ENCODE measurements around the gene SPEN. TPM values are rescaled to one million over a fixed set of nuclear protein-coding genes. Genes with fewer than 3 reads are reported as not detected.
"Not testable (repeated sequence)": the region's sequence is repeated elsewhere in the genome, so short reads cannot be mapped to it uniquely, and the experiment has no call there.

SPEN gene
- total RNA-seq, 3 donors from 2014 or later = 48.7 to 60.3 (median 50.6) TPM

GRCh38 chr1:15975805-15976680, 128.5 kb downstream of the SPEN start, which contains the start of gene ZBTB17:
Gene ZBTB17, minus strand, starts transcription at chr1:15976101. Its CDS starts 27,606 bp downstream, at chr1:15948495.
- peaks cover 13% of the 10 kb centered on the region for H3K4me1 ChIP-seq (ENCODE audit: low read depth)
- H3K4me3 ChIP-seq = peak within 1 kb of the TSS; percentile 61
- intact Hi-C loops (cut with DNase I, micrococcal nuclease) = no loop called here
- no peaks in the 10 kb centered on the region for H3K36me3 ChIP-seq (ENCODE audit: low read depth)
- peak; percentile 99 for ATAC-seq
- peak; percentile 95 to 96 (median 96) for DNase-seq
- TF ChIP-seq, protein P1, sequence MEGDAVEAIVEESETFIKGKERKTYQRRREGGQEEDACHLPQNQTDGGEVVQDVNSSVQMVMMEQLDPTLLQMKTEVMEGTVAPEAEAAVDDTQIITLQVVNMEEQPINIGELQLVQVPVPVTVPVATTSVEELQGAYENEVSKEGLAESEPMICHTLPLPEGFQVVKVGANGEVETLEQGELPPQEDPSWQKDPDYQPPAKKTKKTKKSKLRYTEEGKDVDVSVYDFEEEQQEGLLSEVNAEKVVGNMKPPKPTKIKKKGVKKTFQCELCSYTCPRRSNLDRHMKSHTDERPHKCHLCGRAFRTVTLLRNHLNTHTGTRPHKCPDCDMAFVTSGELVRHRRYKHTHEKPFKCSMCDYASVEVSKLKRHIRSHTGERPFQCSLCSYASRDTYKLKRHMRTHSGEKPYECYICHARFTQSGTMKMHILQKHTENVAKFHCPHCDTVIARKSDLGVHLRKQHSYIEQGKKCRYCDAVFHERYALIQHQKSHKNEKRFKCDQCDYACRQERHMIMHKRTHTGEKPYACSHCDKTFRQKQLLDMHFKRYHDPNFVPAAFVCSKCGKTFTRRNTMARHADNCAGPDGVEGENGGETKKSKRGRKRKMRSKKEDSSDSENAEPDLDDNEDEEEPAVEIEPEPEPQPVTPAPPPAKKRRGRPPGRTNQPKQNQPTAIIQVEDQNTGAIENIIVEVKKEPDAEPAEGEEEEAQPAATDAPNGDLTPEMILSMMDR (IDR thresholded peaks at IDR 0.05) = no peak
- H3K9me3 ChIP-seq = no peaks in the 10 kb centered on the region

DNA sequence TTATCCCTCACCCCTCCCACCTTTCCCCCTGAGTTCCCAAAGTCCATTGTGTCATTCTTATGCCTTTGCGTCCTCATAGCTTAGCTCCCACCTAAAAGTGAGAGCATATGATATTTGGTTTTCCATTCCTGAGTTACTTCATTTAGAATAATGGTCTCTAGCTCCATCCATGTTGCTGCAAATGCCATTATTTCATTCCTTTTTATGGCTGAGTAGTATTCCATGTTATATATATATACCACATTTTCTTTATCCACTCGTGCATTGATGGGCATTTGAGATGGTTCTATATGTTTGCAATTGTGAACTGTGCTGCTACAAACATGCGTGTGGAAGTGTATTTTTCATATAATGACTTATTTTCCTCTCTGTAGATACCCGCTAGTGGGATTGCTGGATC, 130.4 kb downstream of the SPEN start:
- H3K4me3 ChIP-seq; intact Hi-C loops (cut with DNase I, micrococcal nuclease); H3K36me3 ChIP-seq (ENCODE audit: low read depth); ATAC-seq; DNase-seq; H3K9me3 ChIP-seq: not testable (repeated sequence)
- H3K4me1 ChIP-seq (ENCODE audit: low read depth) = peaks cover 13% of the 10 kb centered on the region

DNA sequence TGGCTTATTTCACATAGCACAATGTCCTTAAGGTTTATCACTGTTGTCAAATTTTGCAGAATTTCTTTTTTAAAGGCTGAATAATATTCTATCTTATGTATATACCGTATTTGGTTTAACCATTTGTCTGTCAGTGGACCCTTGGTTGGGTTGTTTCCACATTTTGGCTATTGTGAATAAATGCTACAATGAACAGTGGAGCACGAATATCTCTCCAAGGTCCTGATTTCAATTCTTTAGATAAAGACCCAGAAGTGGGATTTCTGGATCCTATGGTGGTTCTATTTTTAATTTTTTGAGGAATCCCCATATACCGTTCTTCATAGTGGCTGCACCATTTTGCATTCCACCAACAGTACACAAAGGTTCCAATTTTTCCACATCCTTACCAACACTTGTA, 134.2 kb downstream of the SPEN start:
- TF ChIP-seq, protein P1 (IDR thresholded peaks at IDR 0.05) = no peak
- Histone ChIP-seq H3K9me3 (no peaks in the 10 kb centered on the region), H3K36me3 (ENCODE audit: low read depth) (no peaks in the 10 kb centered on the region), H3K4me1 (ENCODE audit: low read depth) (no peaks in the 10 kb centered on the region), H3K4me3 (no peak overlapping the region)
- ATAC-seq = no peak
- intact Hi-C loops (cut with DNase I, micrococcal nuclease) = no loop called here
- DNase-seq = no peak

GRCh38 chr1:15983275-15983674, 135.8 kb downstream of the SPEN start:
- TF ChIP-seq, protein P1 (IDR thresholded peaks at IDR 0.05) = no peak
- Histone ChIP-seq H3K4me3 (no peak overlapping the region), H3K36me3 (ENCODE audit: low read depth) (no peaks in the 10 kb centered on the region), H3K4me1 (ENCODE audit: low read depth) (no peaks in the 10 kb centered on the region), H3K9me3 (no peaks in the 10 kb centered on the region)
- intact Hi-C loops (cut with DNase I, micrococcal nuclease) = no loop called here
- ATAC-seq (no peak), DNase-seq (no peak)

DNA sequence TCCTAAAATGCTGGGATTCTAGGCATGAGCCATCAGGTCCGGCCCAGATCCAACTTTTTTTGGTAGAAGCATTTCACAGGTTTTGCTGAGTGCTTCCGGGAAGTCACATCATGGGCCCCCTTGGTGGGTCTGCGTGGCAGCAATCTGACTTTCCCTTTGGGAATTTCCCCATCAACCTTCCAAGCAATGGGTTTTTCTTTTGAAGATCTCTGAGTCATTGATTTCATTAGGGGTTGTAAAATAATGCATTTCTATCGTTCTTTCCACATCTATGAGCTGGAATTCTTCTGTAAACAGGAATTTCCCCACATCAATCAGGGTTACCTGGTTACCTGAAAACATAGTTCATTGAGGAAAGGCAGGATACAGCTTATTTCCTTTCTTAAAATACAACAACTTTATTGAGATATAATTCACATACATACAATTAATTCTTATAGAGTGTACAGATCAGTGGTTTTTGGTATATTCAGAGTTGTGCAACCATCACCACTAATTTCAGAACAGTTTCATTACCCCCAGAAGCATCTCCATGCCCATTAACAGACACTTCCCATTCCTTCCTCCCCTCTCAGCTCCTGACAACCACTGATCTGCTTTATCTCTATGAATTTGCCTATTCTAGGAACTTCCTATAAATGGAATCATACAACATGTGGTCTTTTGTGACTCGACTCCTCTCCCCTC, 138.2 kb downstream of the SPEN start:
- H3K9me3 ChIP-seq = no peaks in the 10 kb centered on the region
- intact Hi-C loops (cut with DNase I, micrococcal nuclease) = no loop called here

More for the DNA sequence above, 138.2 kb downstream of the SPEN start:
- DNase-seq (no peak), ATAC-seq (peak; percentile 22)
- TF ChIP-seq, protein P1 (IDR thresholded peaks at IDR 0.05) = no peak
- H3K4me3 ChIP-seq = no peak overlapping the region
- H3K4me1 ChIP-seq (ENCODE audit: low read depth) = no peaks in the 10 kb centered on the region
- H3K36me3 ChIP-seq (ENCODE audit: low read depth) = no peaks in the 10 kb centered on the region
